ENCODE results near the gene TRAM2. TPM values are rescaled to one million over a fixed set of nuclear protein-coding genes. Genes with fewer than 3 reads are reported as not detected.

Gene TRAM2
- total and polyA plus RNA-seq, 9 of the 15 experiments (the other 6 are each of a cell fraction or from before 2014, with no cell fraction given) = 2.6 to 13.3 (median 8.9) TPM

GRCh38 chr6:52503851-52504781 is 72.7 kb downstream of the TRAM2 start (continued):
- TF ChIP-seq MCM3 (IDR thresholded peaks at IDR 0.05) = no peak
- TF ChIP-seq SMARCA5 (IDR thresholded peaks at IDR 0.05) = no peak
- no peak for TF ChIP-seq NCOA6 (IDR thresholded peaks at IDR 0.05)
- TF ChIP-seq SRSF9 (IDR thresholded peaks at IDR 0.05; ENCODE audit: borderline replicate concordance, low read depth, low read length) = no peak
- TF ChIP-seq CBFB (CRISPR knock-in tag; IDR thresholded peaks at IDR 0.05) = no peak
- TF ChIP-seq TBP (optimal IDR thresholded peaks at IDR 0.05; ENCODE audit: low read depth, low read length) = peak; percentile 50
- no peak for TF ChIP-seq HCFC1 (IDR thresholded peaks at IDR 0.05; ENCODE audit: low read depth, low read length)
- TF ChIP-seq E4F1 (CRISPR knock-in tag; IDR thresholded peaks at IDR 0.05; ENCODE audit: borderline replicate concordance) = no peak
- no peak for TF ChIP-seq PTRF (tag; IDR thresholded peaks at IDR 0.05)
- TF ChIP-seq MAZ (CRISPR knock-in tag; conservative IDR thresholded peaks at IDR 0.05 in 1 of 2, IDR thresholded peaks at IDR 0.05 in 1 of 2) = no peak
- TF ChIP-seq, protein P1, sequence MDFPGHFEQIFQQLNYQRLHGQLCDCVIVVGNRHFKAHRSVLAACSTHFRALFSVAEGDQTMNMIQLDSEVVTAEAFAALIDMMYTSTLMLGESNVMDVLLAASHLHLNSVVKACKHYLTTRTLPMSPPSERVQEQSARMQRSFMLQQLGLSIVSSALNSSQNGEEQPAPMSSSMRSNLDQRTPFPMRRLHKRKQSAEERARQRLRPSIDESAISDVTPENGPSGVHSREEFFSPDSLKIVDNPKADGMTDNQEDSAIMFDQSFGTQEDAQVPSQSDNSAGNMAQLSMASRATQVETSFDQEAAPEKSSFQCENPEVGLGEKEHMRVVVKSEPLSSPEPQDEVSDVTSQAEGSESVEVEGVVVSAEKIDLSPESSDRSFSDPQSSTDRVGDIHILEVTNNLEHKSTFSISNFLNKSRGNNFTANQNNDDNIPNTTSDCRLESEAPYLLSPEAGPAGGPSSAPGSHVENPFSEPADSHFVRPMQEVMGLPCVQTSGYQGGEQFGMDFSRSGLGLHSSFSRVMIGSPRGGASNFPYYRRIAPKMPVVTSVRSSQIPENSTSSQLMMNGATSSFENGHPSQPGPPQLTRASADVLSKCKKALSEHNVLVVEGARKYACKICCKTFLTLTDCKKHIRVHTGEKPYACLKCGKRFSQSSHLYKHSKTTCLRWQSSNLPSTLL (IDR thresholded peaks at IDR 0.05) = no peak
- TF ChIP-seq SMAD2 (IDR thresholded peaks at IDR 0.05; ENCODE audit: low read depth, low read length) = no peak
- no peak for TF ChIP-seq ZNF551 (CRISPR knock-in tag; IDR thresholded peaks at IDR 0.05)
- TF ChIP-seq, protein P2, sequence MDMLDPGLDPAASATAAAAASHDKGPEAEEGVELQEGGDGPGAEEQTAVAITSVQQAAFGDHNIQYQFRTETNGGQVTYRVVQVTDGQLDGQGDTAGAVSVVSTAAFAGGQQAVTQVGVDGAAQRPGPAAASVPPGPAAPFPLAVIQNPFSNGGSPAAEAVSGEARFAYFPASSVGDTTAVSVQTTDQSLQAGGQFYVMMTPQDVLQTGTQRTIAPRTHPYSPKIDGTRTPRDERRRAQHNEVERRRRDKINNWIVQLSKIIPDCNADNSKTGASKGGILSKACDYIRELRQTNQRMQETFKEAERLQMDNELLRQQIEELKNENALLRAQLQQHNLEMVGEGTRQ (CRISPR knock-in tag; IDR thresholded peaks at IDR 0.05) = no peak
- TF ChIP-seq ATF1 (CRISPR knock-in tag; IDR thresholded peaks at IDR 0.05) = no peak
- peak; percentile 87 for TF ChIP-seq ATF1 (tag; IDR thresholded peaks at IDR 0.05)
- TF ChIP-seq ZNF395 (CRISPR knock-in tag; IDR thresholded peaks at IDR 0.05) = no peak
- TF ChIP-seq TRIM28 (IDR thresholded peaks at IDR 0.05) = no peak
- TF ChIP-seq SRSF1 (IDR thresholded peaks at IDR 0.05; ENCODE audit: low read depth, low read length) = no peak
- no peak for TF ChIP-seq ATF2 (CRISPR knock-in tag; IDR thresholded peaks at IDR 0.05)
